KOPT-K1 (cell line): ENCODE results near the gene NHLH1.

Experiments
- H3K27ac ChIP-seq: fragments of 200-600 bp; sonication (generic); 2 replicates; pipeline ENCODE4 v1.5.1; 2016; ENCODE audit warnings: antibody characterized with exemption, mild to moderate bottlenecking, low read depth, low read length; ENCODE audit not compliant: poor library complexity, severe bottlenecking
- H3K36me3 ChIP-seq: fragments of 200-600 bp; sonication (generic); 2 replicates; pipeline ENCODE4 v1.5.1; 2017; ENCODE audit warnings: antibody characterized with exemption, mild to moderate bottlenecking, low read length, moderate library complexity; ENCODE audit not compliant: insufficient read depth
- H3K9me3 ChIP-seq: fragments of 200-600 bp; sonication (generic); 2 replicates; pipeline ENCODE4 v1.5.1; 2017; ENCODE audit warnings: antibody characterized with exemption, low read length, mild to moderate bottlenecking; ENCODE audit not compliant: insufficient read depth, poor library complexity, severe bottlenecking

The NHLH1 gene

DNA sequence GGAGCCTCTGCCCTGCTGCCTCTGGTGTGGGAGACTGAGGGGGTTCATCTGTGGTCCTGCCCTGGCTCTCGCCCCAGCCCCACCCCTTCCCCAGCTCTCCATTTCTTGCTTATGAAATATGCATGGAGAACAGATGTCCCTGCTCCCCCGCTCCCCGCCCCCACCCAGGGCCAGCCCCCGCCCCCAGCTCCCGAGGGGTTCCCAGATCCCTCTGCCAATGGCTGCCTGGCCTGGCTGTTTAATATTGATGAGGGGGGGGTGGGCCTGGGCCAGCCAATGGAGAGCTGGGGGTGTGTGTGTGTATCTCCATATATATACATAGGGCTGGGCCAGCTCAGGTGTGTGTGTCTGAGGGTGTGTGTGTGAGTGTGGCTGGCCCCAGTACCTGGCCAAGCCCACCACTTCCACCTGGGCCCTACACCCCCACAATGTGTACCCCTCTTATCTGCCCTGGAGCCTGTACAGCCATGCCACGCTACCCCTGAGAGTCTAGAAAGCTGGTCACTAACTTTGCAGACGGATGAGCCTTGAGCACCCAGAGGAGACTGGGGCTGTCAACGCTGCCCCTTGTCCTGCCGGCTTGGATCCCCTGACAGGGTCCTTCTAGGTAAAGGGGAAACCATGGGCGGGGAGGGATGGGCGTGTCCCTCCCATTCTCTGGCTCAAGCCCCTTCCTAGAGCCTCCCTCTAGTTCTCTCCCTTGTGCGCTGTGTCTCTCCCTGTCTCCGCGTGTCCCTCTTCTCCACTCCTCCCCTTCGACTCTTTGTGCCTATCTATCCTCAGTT, at the start of gene NHLH1:
Gene NHLH1 (plus strand): TSS at position 341 of the 785 bp plus-strand sequence. CDS start 3,661 bp downstream, outside the sequence.
- Histone ChIP-seq H3K27ac (no peak within 1 kb of the TSS), H3K9me3 (no peaks in the 10 kb centered on the region), H3K36me3 (no peaks in the 10 kb centered on the region)

DNA sequence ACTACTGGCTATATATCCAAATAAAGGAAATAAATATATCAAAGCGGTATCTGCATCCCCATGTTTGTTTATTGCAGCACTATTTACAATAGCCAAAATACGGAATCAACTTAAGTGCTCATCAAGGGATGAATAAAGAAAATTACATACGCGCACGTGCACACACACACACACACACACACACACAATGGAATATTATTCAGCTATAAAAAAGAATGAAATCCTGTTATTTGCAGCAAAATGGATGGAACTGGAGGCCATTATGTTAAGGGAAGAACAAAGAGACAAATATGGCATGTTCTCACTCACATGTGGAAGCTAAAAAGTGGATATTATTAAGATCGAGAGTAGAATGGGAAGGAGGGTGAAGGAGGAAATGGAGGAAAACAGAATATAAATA, 44.0 kb upstream of the NHLH1 start:
- Histone ChIP-seq H3K9me3 (no peaks in the 10 kb centered on the region), H3K36me3 (peaks cover 97% of the 10 kb centered on the region), H3K27ac (no peak overlapping the region)

DNA sequence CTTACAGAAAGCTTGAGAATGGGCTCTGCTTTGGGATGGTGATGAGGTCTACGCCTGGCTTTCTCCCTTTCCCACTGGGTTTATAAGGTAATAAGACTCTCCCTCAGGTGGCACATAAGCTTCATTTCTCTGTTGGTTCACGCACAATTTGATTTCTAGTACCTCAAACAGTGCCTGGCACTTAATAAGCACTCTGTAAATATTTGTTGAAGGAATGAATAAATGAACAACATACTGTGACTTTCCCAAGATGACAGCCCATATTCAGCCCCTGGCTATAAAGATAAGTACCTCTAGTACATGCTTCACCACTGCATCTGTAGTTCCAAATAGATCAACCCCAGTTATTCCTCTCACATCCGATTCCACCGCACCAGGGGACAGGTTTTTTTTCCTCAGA, 41.6 kb upstream of the NHLH1 start:
- Histone ChIP-seq H3K36me3 (peaks cover 98% of the 10 kb centered on the region), H3K27ac (no peak overlapping the region), H3K9me3 (no peaks in the 10 kb centered on the region)

DNA sequence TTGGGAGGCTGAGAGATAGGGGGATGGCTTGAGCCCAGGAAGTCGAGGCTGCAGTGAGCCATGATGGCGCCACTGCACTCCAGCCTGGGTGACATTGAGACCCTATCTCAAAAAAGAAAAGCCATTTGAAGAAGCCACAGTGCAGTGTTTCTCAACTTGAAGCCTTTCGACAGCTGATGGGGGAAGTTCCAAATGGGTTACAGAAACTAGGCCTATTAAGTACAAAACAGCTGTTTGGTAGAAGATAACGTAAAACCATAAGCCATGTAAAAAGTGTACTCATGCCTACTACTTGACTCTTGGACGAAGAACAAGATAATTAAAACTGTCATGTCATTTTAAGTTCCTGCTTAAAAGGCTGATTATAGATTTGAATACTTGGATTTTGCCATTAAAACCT, 40.5 kb upstream of the NHLH1 start:
- H3K27ac ChIP-seq = no peak overlapping the region
- H3K9me3 ChIP-seq = no peaks in the 10 kb centered on the region
- peaks cover 99% of the 10 kb centered on the region for H3K36me3 ChIP-seq

DNA sequence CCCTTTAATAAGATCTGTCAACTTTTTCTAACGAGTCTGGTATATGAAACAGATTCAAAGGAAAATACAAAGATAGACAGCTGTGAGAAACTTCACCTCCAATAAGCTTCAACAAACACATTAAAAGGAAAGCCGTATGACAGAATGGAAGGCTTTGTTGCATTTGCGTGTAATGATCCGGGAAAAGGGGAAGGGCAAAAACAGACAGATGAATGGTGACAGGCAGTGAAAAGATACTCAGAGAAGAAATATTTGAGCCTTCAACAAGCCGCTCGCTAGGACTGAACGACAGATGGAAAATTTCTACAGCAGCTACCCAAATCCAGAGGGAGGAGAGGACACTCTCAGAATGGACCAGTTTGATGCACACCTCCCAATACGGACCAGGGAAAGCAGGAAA, 38.7 kb upstream of the NHLH1 start:
- Histone ChIP-seq H3K36me3 (peaks cover 99% of the 10 kb centered on the region), H3K9me3 (no peaks in the 10 kb centered on the region)

DNA sequence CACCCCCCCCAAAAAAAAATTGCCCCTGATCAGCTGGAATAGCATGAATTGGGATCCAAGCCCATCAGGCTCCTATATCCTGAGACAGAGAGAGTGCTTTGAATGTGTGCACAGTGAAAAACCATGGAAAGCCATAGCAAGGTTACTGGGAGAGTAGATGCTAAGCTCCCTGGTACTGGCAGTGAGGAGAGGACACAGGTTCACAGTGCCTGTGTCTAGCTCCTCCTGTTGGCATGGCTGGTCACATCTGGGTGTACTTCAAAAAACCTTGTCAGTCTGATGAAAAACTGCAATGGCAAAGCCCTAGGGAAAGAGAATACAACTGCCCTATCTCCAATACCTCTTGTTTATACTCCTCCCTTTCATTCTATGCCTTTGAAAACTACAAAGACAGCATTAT, 36.8 kb upstream of the NHLH1 start:
- Histone ChIP-seq H3K9me3 (no peaks in the 10 kb centered on the region), H3K27ac (no peak overlapping the region), H3K36me3 (peaks cover 100% of the 10 kb centered on the region)

More for the DNA sequence above, 38.7 kb upstream of the NHLH1 start:
- H3K27ac ChIP-seq = no peak overlapping the region

DNA sequence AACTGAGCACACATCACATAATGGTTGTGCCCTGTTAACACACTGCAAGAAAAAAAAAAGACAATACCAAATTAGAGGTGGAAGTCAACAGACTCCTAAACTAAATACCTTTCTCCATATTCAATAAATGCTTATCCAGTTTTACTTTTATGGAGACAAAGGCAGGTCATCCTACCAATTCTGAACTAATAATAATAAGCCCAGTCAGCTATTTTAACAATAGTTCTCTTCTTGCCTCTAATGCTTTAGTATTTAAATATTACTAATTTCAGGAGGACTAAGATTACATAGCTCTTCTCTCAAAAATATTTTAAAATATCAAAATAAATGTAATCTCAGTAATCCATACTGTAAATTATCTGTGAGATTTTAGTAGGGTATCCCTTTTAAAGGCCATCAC, 34.4 kb upstream of the NHLH1 start:
- Histone ChIP-seq H3K27ac (no peak overlapping the region), H3K9me3 (no peaks in the 10 kb centered on the region), H3K36me3 (peaks cover 99% of the 10 kb centered on the region)

DNA sequence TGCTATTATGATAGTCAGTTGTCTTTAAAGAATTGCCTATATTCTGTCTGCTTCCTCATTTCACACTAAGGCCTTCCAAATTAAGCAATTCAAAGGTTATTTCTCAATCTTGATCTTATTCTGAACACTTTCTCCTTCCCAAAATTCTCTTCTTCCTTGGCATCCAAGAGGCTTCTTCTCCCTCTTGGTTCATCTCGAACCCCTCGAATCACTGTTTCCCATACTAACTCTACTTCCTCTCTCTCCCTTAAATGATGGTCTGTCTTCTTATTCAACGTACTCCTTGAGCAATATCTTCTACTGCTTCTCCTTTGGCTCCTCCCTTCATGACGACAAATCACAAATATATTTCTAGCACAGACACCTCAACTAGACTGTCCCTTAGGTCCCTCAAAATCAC, 28.3 kb upstream of the NHLH1 start:
- Histone ChIP-seq H3K27ac (no peak overlapping the region), H3K36me3 (peaks cover 77% of the 10 kb centered on the region), H3K9me3 (no peaks in the 10 kb centered on the region)

DNA sequence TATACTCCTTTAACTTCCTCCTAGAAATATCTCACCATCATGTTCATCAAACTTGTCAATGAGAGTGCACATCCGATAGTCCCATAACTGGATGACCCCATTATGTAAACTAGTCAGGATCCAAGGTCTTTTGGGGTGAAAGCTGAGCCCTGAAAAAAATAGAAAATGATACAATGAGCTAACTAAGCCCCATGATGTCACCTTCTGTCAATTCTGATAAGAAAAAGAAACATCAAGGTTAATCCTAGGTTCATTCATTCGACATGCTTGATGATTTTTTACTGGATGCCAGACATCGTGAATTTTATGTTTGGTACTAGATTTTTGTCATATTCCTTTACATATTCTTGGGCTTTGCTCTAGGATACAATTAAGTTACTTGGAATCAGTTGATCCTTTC, 26.7 kb upstream of the NHLH1 start:
- Histone ChIP-seq H3K27ac (no peak overlapping the region), H3K36me3 (peaks cover 67% of the 10 kb centered on the region), H3K9me3 (no peaks in the 10 kb centered on the region)

DNA sequence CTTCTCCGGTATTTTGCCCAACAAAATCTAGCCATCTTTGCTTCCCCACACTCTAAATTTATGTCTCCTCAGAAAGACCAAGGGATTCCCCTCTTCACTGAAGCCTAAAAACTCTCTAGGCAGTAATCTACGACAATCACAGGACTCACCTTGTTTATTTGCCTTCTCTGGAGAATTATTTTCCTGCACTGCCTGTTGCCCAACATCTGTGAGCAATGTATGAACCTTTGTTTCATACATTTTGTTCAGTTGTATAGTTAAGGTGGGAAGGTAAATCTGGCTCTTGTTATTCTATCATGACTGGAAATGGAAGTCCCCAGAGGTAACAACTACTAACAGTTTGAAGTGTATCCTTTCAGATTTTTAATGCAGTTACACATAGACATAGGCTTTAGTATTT, 26.0 kb upstream of the NHLH1 start:
- H3K9me3 ChIP-seq = no peaks in the 10 kb centered on the region
- H3K36me3 ChIP-seq = peaks cover 67% of the 10 kb centered on the region
- H3K27ac ChIP-seq = no peak overlapping the region

DNA sequence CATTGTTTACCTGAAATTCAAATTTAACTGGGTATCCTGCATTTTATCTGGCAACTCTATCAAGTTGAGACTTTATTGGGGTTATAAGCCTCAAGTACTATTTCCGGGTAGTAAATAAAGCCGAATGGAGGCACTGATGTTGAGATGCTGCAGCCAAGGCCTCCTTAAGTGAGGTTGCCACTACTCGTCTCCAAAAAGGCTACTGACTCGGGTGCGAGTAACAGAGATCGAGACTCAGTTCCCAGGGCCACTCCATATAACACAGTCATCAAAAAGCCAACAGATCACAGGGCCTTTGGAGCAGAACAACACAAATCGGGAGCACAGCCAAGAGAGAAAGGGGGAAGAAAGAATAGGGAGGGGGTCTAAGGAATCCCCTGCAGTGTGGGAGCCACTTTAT, 24.3 kb upstream of the NHLH1 start:
- Histone ChIP-seq H3K36me3 (peaks cover 68% of the 10 kb centered on the region), H3K9me3 (no peaks in the 10 kb centered on the region), H3K27ac (peak overlapping the region; percentile 88)

DNA sequence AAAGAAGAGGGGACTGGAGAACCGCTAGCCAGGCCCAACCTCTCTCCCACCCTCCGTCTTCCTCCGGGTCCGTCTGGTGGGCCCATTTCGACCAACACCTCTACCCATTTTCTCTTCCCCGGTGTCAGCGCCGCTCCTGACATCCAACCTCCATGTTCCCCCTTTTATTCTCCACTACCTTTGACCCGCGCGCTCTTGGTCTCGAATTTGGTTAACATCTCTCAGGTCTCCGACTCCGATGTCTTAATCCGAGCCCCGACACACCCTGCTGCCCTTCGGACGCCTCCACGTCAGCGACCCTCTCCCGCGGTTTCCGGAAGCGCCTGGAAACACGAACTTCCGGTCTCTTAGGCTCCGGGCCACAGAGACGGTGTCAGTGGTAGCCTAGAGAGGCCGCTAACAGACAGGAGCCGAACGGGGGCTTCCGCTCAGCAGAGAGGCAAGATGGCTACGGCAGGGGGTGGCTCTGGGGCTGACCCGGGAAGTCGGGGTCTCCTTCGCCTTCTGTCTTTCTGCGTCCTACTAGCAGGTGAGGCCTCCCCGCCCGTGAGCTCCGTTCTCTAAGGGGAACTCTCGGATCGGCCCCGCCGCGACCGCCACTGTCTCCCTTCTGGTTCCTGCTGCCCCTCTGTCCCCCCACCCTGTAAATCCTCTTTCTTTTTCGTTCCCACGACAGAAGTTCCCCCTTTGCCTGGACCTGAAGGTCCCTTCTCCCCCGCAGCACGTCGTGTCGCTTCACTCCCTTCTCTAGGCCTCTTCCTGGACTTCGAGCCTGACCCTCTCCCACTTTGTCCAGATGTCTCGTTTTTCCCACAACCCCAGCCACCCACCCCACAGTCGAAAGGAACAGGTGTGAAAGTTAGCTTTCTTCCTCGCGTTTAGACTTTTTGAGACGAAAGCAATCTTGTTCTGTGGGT, 23.7 kb upstream of the NHLH1 start, which contains the start of the genes COPA and NCSTN:
Gene COPA (minus strand): TSS at position 298 of the 917 bp plus-strand sequence. CDS start 80 bp downstream, at position 218.
Gene NCSTN (plus strand): TSS at position 431 of the 917 bp plus-strand sequence. CDS start 14 bp downstream, at position 445.
- peaks cover 68% of the 10 kb centered on the region for H3K36me3 ChIP-seq
- H3K9me3 ChIP-seq = no peaks in the 10 kb centered on the region
- peak within 1 kb of the TSS; percentile 88 for H3K27ac ChIP-seq

DNA sequence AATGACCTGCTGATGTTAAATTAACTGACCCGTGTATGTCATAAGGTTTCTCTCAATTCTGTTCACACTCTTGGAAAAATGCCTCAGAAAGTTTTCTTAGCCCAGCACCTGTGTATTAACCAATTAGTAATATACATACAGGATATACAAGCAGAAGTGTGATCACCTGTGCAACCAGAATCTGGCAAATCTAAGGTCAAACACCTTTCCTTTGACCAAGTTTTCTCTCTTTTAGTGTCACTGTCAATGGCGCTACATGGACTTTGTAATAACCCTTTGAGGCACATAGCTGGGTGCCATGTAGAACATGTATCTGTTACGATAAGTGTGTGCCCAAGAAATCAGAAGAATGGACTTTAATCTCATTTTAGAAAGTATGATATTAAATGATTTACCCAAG, 22.6 kb upstream of the NHLH1 start:
- Histone ChIP-seq H3K36me3 (peaks cover 68% of the 10 kb centered on the region), H3K9me3 (no peaks in the 10 kb centered on the region), H3K27ac (peak overlapping the region; percentile 88)

DNA sequence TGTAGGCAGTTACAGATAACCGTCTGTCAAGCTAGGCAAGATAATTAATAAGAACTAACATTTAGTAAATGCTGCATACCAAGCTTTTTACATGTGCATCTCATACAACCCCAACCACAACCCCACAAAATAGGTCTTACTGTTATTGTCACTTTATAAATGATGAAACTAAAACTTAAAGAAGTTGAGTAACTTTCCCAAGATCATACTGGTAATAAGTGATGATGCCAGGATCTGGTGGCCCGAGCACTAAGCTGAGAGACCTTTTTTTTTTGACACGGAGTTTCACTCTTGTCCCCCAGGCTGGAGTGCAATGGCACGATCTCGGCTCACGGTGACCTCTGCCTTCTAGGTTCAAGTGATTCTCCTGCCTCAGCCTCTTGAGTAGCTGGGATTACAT, 21.9 kb upstream of the NHLH1 start:
- Histone ChIP-seq H3K9me3 (no peaks in the 10 kb centered on the region), H3K27ac (no peak overlapping the region), H3K36me3 (peaks cover 68% of the 10 kb centered on the region)

DNA sequence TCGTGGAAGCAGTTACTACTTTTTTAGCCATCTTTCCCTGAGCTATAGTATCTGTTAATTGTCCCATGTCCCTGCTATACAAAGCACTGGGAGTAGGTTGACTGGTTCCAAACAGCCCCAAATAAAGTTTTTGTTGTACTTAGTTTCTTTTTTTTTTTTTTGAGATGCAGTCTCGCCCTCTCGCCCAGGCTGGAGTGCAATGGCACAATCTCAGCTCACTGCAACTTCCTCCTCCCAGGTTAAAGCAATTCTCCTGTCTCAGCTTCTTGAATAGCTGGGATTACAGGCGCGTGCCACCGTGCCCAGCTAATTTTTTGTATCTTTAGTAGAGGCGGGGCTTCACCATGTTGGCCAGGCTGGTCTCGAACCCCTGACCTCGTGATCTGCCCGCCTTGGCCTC, 20.4 kb upstream of the NHLH1 start:
- H3K36me3 ChIP-seq = peaks cover 69% of the 10 kb centered on the region

More for the DNA sequence above, 20.4 kb upstream of the NHLH1 start:
- Histone ChIP-seq H3K9me3 (no peaks in the 10 kb centered on the region), H3K27ac (no peak overlapping the region)
